Measurements from ENCODE around the gene PPFIA4. TPM values are rescaled to one million over a fixed set of nuclear protein-coding genes. Genes with fewer than 3 reads are reported as not detected.

The PPFIA4 gene
- total and polyA plus RNA-seq, 2 of the 4 experiments (the other 2 are of a cell fraction): 5.4 to 13.7 TPM

DNA sequence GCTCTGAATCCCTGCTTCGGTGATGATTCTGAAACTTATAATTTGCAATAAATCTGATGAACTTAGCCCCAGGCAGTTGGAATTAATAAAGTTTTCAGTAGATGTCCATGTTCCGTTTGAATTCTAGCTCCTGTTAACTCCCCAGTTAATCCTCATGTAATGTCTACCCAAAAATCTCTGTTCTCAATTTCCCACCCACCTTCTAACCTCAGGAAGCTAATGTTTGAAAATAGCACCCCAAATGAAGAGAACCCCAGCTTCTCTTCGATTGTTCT lies 55.9 kb downstream of the PPFIA4 start:
- Histone ChIP-seq H3K4me3 (ENCODE audit: insufficient read depth, low read depth, low read length) (no peak overlapping the region), H3K9me3 (ENCODE audit: control insufficient read depth, insufficient read depth, low read length) (no peaks in the 10 kb centered on the region), H4K91ac (ENCODE audit: insufficient read depth, low read depth, low read length) (no peak overlapping the region), H2BK20ac (ENCODE audit: low read depth, low read length) (no peak overlapping the region), H4K5ac (ENCODE audit: low read depth, low read length) (no peak overlapping the region), H3K27me3 (ENCODE audit: control insufficient read depth, insufficient read depth, low read length) (peaks cover 51% of the 10 kb centered on the region), H4K8ac (ENCODE audit: low read depth in 2 of 2, low read length in 2 of 2) (no peak overlapping the region), H2AFZ (replicated peaks; ENCODE audit: low read length, poor library complexity) (no peak overlapping the region), H2AK5ac (ENCODE audit: low read depth, low read length) (no peak overlapping the region), H3K79me1 (ENCODE audit: low read depth in 1 of 2, low read length in 2 of 2) (no peaks in the 10 kb centered on the region), H3K27ac (ENCODE audit: insufficient read depth, low read length) (no peak overlapping the region), H3K18ac (ENCODE audit: low read depth, low read length) (no peak overlapping the region), H3K4me2 (ENCODE audit: low read depth, low read length) (no peak overlapping the region), H2AK9ac (replicated peaks; ENCODE audit: low read depth, low read length, poor library complexity) (no peak overlapping the region), H3K14ac (replicated peaks; ENCODE audit: low read depth, low read length) (no peak overlapping the region), H3K4ac (ENCODE audit: low read depth, low read length) (no peak overlapping the region), H2BK120ac (ENCODE audit: low read depth, low read length) (no peak overlapping the region), H3K9me1 (ENCODE audit: insufficient read depth, low read length) (no peaks in the 10 kb centered on the region), H3K36me3 (ENCODE audit: control insufficient read depth, insufficient read depth, low read length) (no peaks in the 10 kb centered on the region; the same call in 1 of the 2 replicates), H3K23ac (ENCODE audit: low read depth, low read length) (no peak overlapping the region), H2BK5ac (ENCODE audit: low read depth, low read length, poor library complexity, severe bottlenecking) (no peak overlapping the region), H2BK15ac (ENCODE audit: low read depth, low read length) (no peak overlapping the region), H4K20me1 (ENCODE audit: insufficient read depth, low read length) (no peaks in the 10 kb centered on the region), H3K56ac (ENCODE audit: extremely low read depth, insufficient read depth, low read length) (no peak overlapping the region), H3K9ac (ENCODE audit: low read depth, low read length) (no peak overlapping the region), H3K4me1 (ENCODE audit: control insufficient read depth, insufficient read depth, low read length) (no peaks in the 10 kb centered on the region)
- dilution Hi-C loops (cut with HindIII; ENCODE audit: low sequenced_read_pairs, unreplicated experiment) (no loop called here), in situ Hi-C loops (cut with MboI; ENCODE audit: low sequenced_read_pairs) (no loop called here), intact Hi-C loops (cut with micrococcal nuclease) (no loop called here)
- DNase-seq (no peak), ATAC-seq (ENCODE audit: low read depth) (no peak)
- POLR2A ChIA-PET (ENCODE audit: unreplicated experiment): no interaction called here
- CTCF ChIA-PET: no interaction called here
- 0% methylated on average over 1 of the region's 3 CpGs; no CpG with 5 or more reads in 1 of the 2 experiments for WGBS, 2 experiments (ENCODE audit: extremely low coverage in 2 of 2, insufficient read length in 1 of 2)
- TF ChIP-seq POLR2A (IDR thresholded peaks at IDR 0.05; ENCODE audit: low read depth, low read length) (no peak), RFX5 (IDR thresholded peaks at IDR 0.05; ENCODE audit: low read depth, low read length) (no peak), RAD21 (IDR thresholded peaks at IDR 0.05; ENCODE audit: low read length) (no peak), SMC3 (IDR thresholded peaks at IDR 0.05; ENCODE audit: low read depth, low read length) (no peak), RCOR1 (IDR thresholded peaks at IDR 0.05; ENCODE audit: insufficient replicate concordance, low read length) (no peak), FOS (IDR thresholded peaks at IDR 0.05; ENCODE audit: low read depth, low read length) (no peak), CHD1 (IDR thresholded peaks at IDR 0.05; ENCODE audit: low read depth, low read length) (no peak), BHLHE40 (IDR thresholded peaks at IDR 0.05; ENCODE audit: low read depth, low read length) (no peak), NFE2L2 (IDR thresholded peaks at IDR 0.05; ENCODE audit: low read depth, low read length) (no peak), CEBPB (IDR thresholded peaks at IDR 0.05; ENCODE audit: low read depth, low read length) (no peak), MXI1 (IDR thresholded peaks at IDR 0.05; ENCODE audit: borderline replicate concordance, low read depth, low read length) (no peak), MAZ (IDR thresholded peaks at IDR 0.05; ENCODE audit: borderline replicate concordance, low read depth, low read length) (no peak)
- TF ChIP-seq, protein P1, sequence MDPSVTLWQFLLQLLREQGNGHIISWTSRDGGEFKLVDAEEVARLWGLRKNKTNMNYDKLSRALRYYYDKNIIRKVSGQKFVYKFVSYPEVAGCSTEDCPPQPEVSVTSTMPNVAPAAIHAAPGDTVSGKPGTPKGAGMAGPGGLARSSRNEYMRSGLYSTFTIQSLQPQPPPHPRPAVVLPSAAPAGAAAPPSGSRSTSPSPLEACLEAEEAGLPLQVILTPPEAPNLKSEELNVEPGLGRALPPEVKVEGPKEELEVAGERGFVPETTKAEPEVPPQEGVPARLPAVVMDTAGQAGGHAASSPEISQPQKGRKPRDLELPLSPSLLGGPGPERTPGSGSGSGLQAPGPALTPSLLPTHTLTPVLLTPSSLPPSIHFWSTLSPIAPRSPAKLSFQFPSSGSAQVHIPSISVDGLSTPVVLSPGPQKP (IDR thresholded peaks at IDR 0.05; ENCODE audit: borderline replicate concordance, low read depth, low read length): no peak
- TF ChIP-seq, protein P2, sequence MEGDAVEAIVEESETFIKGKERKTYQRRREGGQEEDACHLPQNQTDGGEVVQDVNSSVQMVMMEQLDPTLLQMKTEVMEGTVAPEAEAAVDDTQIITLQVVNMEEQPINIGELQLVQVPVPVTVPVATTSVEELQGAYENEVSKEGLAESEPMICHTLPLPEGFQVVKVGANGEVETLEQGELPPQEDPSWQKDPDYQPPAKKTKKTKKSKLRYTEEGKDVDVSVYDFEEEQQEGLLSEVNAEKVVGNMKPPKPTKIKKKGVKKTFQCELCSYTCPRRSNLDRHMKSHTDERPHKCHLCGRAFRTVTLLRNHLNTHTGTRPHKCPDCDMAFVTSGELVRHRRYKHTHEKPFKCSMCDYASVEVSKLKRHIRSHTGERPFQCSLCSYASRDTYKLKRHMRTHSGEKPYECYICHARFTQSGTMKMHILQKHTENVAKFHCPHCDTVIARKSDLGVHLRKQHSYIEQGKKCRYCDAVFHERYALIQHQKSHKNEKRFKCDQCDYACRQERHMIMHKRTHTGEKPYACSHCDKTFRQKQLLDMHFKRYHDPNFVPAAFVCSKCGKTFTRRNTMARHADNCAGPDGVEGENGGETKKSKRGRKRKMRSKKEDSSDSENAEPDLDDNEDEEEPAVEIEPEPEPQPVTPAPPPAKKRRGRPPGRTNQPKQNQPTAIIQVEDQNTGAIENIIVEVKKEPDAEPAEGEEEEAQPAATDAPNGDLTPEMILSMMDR (conservative IDR thresholded peaks at IDR 0.05; ENCODE audit: low read depth, low read length): no peak
- no TSS peak for BruUV-seq (replicated peaks)
